HG02885 (cell line): ENCODE data around the gene ADNP2.

Experiments used
- ATAC-seq: cut with Tn5 transposase; IDR thresholded peaks from one replicate; pipeline ENCODE4 v1.9.1; 2021; ENCODE audit warnings: mild to moderate bottlenecking; ENCODE audit not compliant: unreplicated experiment, poor library complexity

The ADNP2 gene

GRCh38 chr18:80108739-80109675 is at the start of gene ADNP2:
ADNP2 (plus strand) TSS chr18:80109262; CDS start chr18:80117543, 8,281 bp downstream.
- peak; percentile 63 for ATAC-seq

- ATAC-seq, result no peak
Measured at GRCh38 chr18:80059945-80060344, 49.1 kb upstream of the ADNP2 start.

GRCh38 chr18:80065705-80066104 is 43.4 kb upstream of the ADNP2 start:
- ATAC-seq, result no peak

GRCh38 chr18:80067321-80067720 is 41.7 kb upstream of the ADNP2 start:
- ATAC-seq, result no peak

GRCh38 chr18:80067897-80068296 is 41.2 kb upstream of the ADNP2 start:
- ATAC-seq, result no peak

- ATAC-seq, result no peak
Measured at GRCh38 chr18:80068571-80069272, 40.3 kb upstream of the ADNP2 start.

GRCh38 chr18:80070825-80071224 is 38.2 kb upstream of the ADNP2 start:
- no peak for ATAC-seq

GRCh38 chr18:80074183-80074582 is 34.9 kb upstream of the ADNP2 start:
- no peak for ATAC-seq

- no peak for ATAC-seq
Measured at GRCh38 chr18:80074697-80075096, 34.4 kb upstream of the ADNP2 start.

- no peak for ATAC-seq
Measured at GRCh38 chr18:80075940-80076339, 33.1 kb upstream of the ADNP2 start.

- no peak for ATAC-seq
Measured at GRCh38 chr18:80076379-80076778, 32.7 kb upstream of the ADNP2 start.

- no peak for ATAC-seq
Measured at GRCh38 chr18:80077873-80078272, 31.2 kb upstream of the ADNP2 start.

- no peak for ATAC-seq
Measured at GRCh38 chr18:80086281-80086680, 22.8 kb upstream of the ADNP2 start.

- ATAC-seq, result no peak
Measured at GRCh38 chr18:80088036-80088435, 21.0 kb upstream of the ADNP2 start.

- no peak for ATAC-seq
Measured at GRCh38 chr18:80088823-80089222, 20.2 kb upstream of the ADNP2 start.

GRCh38 chr18:80095414-80095813 is 13.6 kb upstream of the ADNP2 start:
- no peak for ATAC-seq

- no peak for ATAC-seq
Measured at GRCh38 chr18:80096032-80096565, 13.0 kb upstream of the ADNP2 start.

GRCh38 chr18:80097201-80097600 is 11.9 kb upstream of the ADNP2 start:
- no peak for ATAC-seq

GRCh38 chr18:80103231-80103630 is 5.8 kb upstream of the ADNP2 start:
- no peak for ATAC-seq

- ATAC-seq, result no peak
Measured at GRCh38 chr18:80104364-80104779, 4.7 kb upstream of the ADNP2 start.
